CD4-positive, alpha-beta T cell (primary cell): ENCODE measurements around the gene BBS4. TPM values are rescaled to one million over a fixed set of nuclear protein-coding genes. Genes with fewer than 3 reads are reported as not detected.

Experiments used
- ATAC-seq: fragments of 200-7000 bp; cut with Tn5 transposase; one replicate; pipeline ENCODE4 v1.10.0; 2022; ENCODE audit warnings: mild to moderate bottlenecking; ENCODE audit not compliant: poor library complexity
- CTCF ChIA-PET: fragments of 350-600 bp; sonication (Branson Sonifier 250); formaldehyde crosslinking; loops from one replicate; lab custom pipeline; 2021; ENCODE audit warnings: antibody characterized with exemption, inconsistent platforms; lab: Charles Lee
- POLR2A ChIA-PET: fragments of 350-600 bp; sonication (Branson Sonifier 250); formaldehyde crosslinking; loops from one replicate; lab custom pipeline; 2021; ENCODE audit warnings: antibody characterized with exemption, inconsistent platforms; lab: Charles Lee
- DNase-seq, 14 experiments: peaks; one replicate each; pipeline ENCODE4 v3.0.0-alpha.2; 2013 to 2020; ENCODE audit warnings: mixed read lengths in 2 of 14
- H3K27ac ChIP-seq, 2 donors: one replicate each; pipeline versions ENCODE4 v1.5.1 to v1.7.0; 2013; ENCODE audit warnings: low read length in 2 of 2, low read depth in 1 of 2, mild to moderate bottlenecking in 1 of 2
- H3K27me3 ChIP-seq, 2 experiments: 1 replicate in 1 of 2; 2 replicates in 1 of 2; pipeline versions ENCODE4 v1.6.1 to v1.7.0; 2013; ENCODE audit warnings: low read length in 2 of 2, control low read depth in 1 of 2, mild to moderate bottlenecking in 1 of 2, moderate library complexity in 1 of 2; ENCODE audit not compliant: insufficient read depth in 2 of 2, control insufficient read depth in 1 of 2
- H3K36me3 ChIP-seq: one replicate; pipeline ENCODE4 v1.6.1; 2013; ENCODE audit warnings: low read length, control low read depth; ENCODE audit not compliant: insufficient read depth
- H3K4me1 ChIP-seq: one replicate; pipeline ENCODE4 v1.6.1; 2013; ENCODE audit warnings: low read length, control low read depth; ENCODE audit not compliant: insufficient read depth
- H3K4me3 ChIP-seq: one replicate; pipeline ENCODE4 v1.5.1; 2013; ENCODE audit warnings: mild to moderate bottlenecking, low read length, moderate library complexity
- H3K9me3 ChIP-seq, 2 experiments: 1 replicate in 1 of 2; 2 replicates in 1 of 2; pipeline versions ENCODE4 v1.6.1 to v1.7.0; 2013; ENCODE audit warnings: low read length in 2 of 2, mild to moderate bottlenecking in 2 of 2, control low read depth in 1 of 2, moderate library complexity in 1 of 2; ENCODE audit not compliant: control insufficient read depth in 1 of 2, insufficient read depth in 1 of 2
- H3K27ac Mint-ChIP-seq: one replicate; pipeline ENCODE4 v1.8.0; 2020; ENCODE audit warnings: mixed read lengths
- H3K27me3 Mint-ChIP-seq: one replicate; pipeline ENCODE4 v1.8.0; 2021; ENCODE audit warnings: mixed read lengths
- H3K36me3 Mint-ChIP-seq: one replicate; pipeline ENCODE4 v1.8.0; 2021; ENCODE audit warnings: low read depth, mixed read lengths
- H3K4me1 Mint-ChIP-seq: one replicate; pipeline ENCODE4 v1.8.0; 2021; ENCODE audit warnings: low read depth, mixed read lengths
- H3K4me3 Mint-ChIP-seq: one replicate; pipeline ENCODE4 v1.8.0; 2020; ENCODE audit warnings: mild to moderate bottlenecking, mixed read lengths
- H3K9me3 Mint-ChIP-seq: one replicate; pipeline ENCODE4 v1.8.0; 2020; ENCODE audit warnings: mixed read lengths
- CTCF ChIP-seq: fragments of 200-600 bp; IDR thresholded peaks from one replicate; pipeline ENCODE4 v1.8.0; 2022; ENCODE audit warnings: antibody characterized with exemption, mild to moderate bottlenecking
- intact Hi-C, 2 experiments: fragments of 100-400 bp; cut with DNase I in 1 of 2; cut with micrococcal nuclease in 1 of 2; formaldehyde crosslinking; loops; one replicate each; pipeline versions ENCODE4 v1.15.1 to v1.9.0; 2023 to 2025; cut with DNase I, micrococcal nuclease
- total RNA-seq, 174 experiments: library from RNA in 2 of 174; stranded (reverse) in 2 of 174; gene quantifications; one replicate each; pipeline ENCODE4 v1.2.3 and lab custom pipeline; 2021 to 2026

The BBS4 gene
- total RNA-seq, 2 experiments from 2014 or later = 8.6 to 12.8 TPM

GRCh38 chr15:72785841-72786240 lies 99.8 kb downstream of the BBS4 start:
- Mint-ChIP-seq H3K4me1 (peaks cover 34% of the 10 kb centered on the region), H3K4me3 (peak overlapping the region; percentile 96)

GRCh38 chr15:72786242-72786641 lies 100.2 kb downstream of the BBS4 start:
- H3K27ac ChIP-seq = peak overlapping the region in 1 of 2 donors; percentile 88
- H3K4me1 Mint-ChIP-seq = peaks cover 30% of the 10 kb centered on the region
- CTCF ChIA-PET = no interaction called here

More at GRCh38 chr15:72785841-72786240, 99.8 kb downstream of the BBS4 start:
- intact Hi-C loops = loop anchor here in 1 of 2 experiments (2.0 to 10.0 kb wide), 3 partner anchors 191 to 513 kb away; partner anchors contain the start of gene PARP6
- Mint-ChIP-seq H3K36me3 (peaks cover 18% of the 10 kb centered on the region), H3K27ac (peak overlapping the region; percentile 98), H3K9me3 (no peaks in the 10 kb centered on the region), H3K27me3 (no peaks in the 10 kb centered on the region)
- CTCF ChIA-PET = no interaction called here
- no peak for DNase-seq
- H3K4me3 ChIP-seq = no peak overlapping the region
- peaks cover 47% of the 10 kb centered on the region for H3K4me1 ChIP-seq
- ATAC-seq = no peak
- no peak for TF ChIP-seq CTCF
- H3K27ac ChIP-seq = peak overlapping the region in 1 of 2 donors; percentile 88
- H3K36me3 ChIP-seq = peaks cover 5% of the 10 kb centered on the region
- no peaks in the 10 kb centered on the region for H3K9me3 ChIP-seq
- H3K27me3 ChIP-seq = no peaks in the 10 kb centered on the region
- POLR2A ChIA-PET = interaction anchor here (1.5 kb wide), 1 partner anchor 97 kb away, joined by 3 read pairs; no protein-coding TSS in a partner anchor

GRCh38 chr15:72786676-72787345 lies 100.8 kb downstream of the BBS4 start:
- no peak overlapping the region for H3K4me3 Mint-ChIP-seq
- H3K27me3 ChIP-seq = no peaks in the 10 kb centered on the region
- peaks cover 25% of the 10 kb centered on the region for H3K4me1 Mint-ChIP-seq
- POLR2A ChIA-PET = no interaction called here
- H3K9me3 ChIP-seq = no peaks in the 10 kb centered on the region
- H3K4me1 ChIP-seq = peaks cover 39% of the 10 kb centered on the region
- no peaks in the 10 kb centered on the region for H3K9me3 Mint-ChIP-seq
- intact Hi-C loops = loop anchor here in 1 of 2 experiments (2.0 to 10.0 kb wide), 2 partner anchors 192 to 294 kb away; no protein-coding TSS in a partner anchor
- peak overlapping the region; percentile 50 for H3K27ac Mint-ChIP-seq
- H3K27ac ChIP-seq = peak overlapping the region in 1 of 2 donors; percentile 42
- H3K36me3 Mint-ChIP-seq = peaks cover 16% of the 10 kb centered on the region
- peak in 3 of 14 experiments; percentile 11 to 26 (median 20) for DNase-seq
- no peak for ATAC-seq
- H3K27me3 Mint-ChIP-seq = no peaks in the 10 kb centered on the region
- H3K36me3 ChIP-seq = no peaks in the 10 kb centered on the region
- CTCF ChIA-PET = no interaction called here
- H3K4me3 ChIP-seq = no peak overlapping the region
- TF ChIP-seq CTCF = no peak

More at GRCh38 chr15:72786242-72786641, 100.2 kb downstream of the BBS4 start:
- Mint-ChIP-seq H3K27me3 (no peaks in the 10 kb centered on the region), H3K36me3 (peaks cover 16% of the 10 kb centered on the region), H3K4me3 (no peak overlapping the region), H3K9me3 (no peaks in the 10 kb centered on the region), H3K27ac (no peak overlapping the region)
- no peak for DNase-seq
- intact Hi-C loops = loop anchor here in 1 of 2 experiments (2.0 to 10.0 kb wide), 2 partner anchors 191 to 295 kb away; no protein-coding TSS in a partner anchor
- Histone ChIP-seq H3K36me3 (peaks cover under 1% of the 10 kb centered on the region), H3K4me1 (peaks cover 45% of the 10 kb centered on the region), H3K4me3 (no peak overlapping the region), H3K27me3 (no peaks in the 10 kb centered on the region), H3K9me3 (no peaks in the 10 kb centered on the region)
- no peak for ATAC-seq
- no peak for TF ChIP-seq CTCF
- POLR2A ChIA-PET = no interaction called here
